Sigmoid colon (tissue), 7 donors: ENCODE results near the gene NRSN2. TPM values are rescaled to one million over a fixed set of nuclear protein-coding genes. Genes with fewer than 3 reads are reported as not detected.
"Not testable (repeated sequence)": the region's sequence is repeated elsewhere in the genome, so short reads cannot be mapped to it uniquely, and the experiment has no call there.

Experiments used
- DNase-seq: peaks from one replicate; pipeline ENCODE4 v3.0.0-alpha.2; 2019
- H3K27ac ChIP-seq, 4 donors: fragments of 200-600 bp; sonication (generic); one replicate each; pipeline ENCODE4 v1.5.1; 2016 to 2019; ENCODE audit warnings: mild to moderate bottlenecking in 1 of 4
- H3K27me3 ChIP-seq, 3 donors: fragments of 200-600 bp; sonication (generic); one replicate each; pipeline ENCODE4 v1.5.1; 2019; ENCODE audit warnings: mild to moderate bottlenecking in 1 of 3
- H3K36me3 ChIP-seq, 4 donors: fragments of 200-600 bp; sonication (generic); one replicate each; pipeline ENCODE4 v1.5.1; 2016 to 2019
- H3K4me1 ChIP-seq, 4 donors: fragments of 200-600 bp; sonication (generic); one replicate each; pipeline ENCODE4 v1.5.1; 2017 to 2019
- H3K4me3 ChIP-seq, 4 donors: fragments of 200-600 bp; sonication (generic); one replicate each; pipeline ENCODE4 v1.5.1; 2017 to 2019; ENCODE audit warnings: mild to moderate bottlenecking in 2 of 4, moderate library complexity in 1 of 4
- H3K9me3 ChIP-seq, 4 donors: fragments of 200-600 bp in 3 of 4; sonication (generic) in 3 of 4; one replicate each; pipeline versions ENCODE4 v1.5.1 to v1.6.1; 2013 to 2019
- CTCF ChIP-seq, 4 experiments: fragments of 450-650 bp in 3 of 4; fragments of 200-600 bp in 1 of 4; IDR thresholded peaks; one replicate each; pipeline ENCODE4 v1.5.1; 2016 to 2019; ENCODE audit warnings: antibody characterized with exemption in 4 of 4, mild to moderate bottlenecking in 3 of 4, moderate library complexity in 2 of 4
- EP300 ChIP-seq, 4 donors: sonication (generic); formaldehyde crosslinking; IDR thresholded peaks; one replicate each; pipeline ENCODE4 v1.6.1; 2017; ENCODE audit warnings: antibody characterized with exemption in 4 of 4
- POLR2A ChIP-seq, 2 donors: fragments of 450-650 bp; IDR thresholded peaks; one replicate each; pipeline ENCODE4 v1.6.1; 2016; ENCODE audit warnings: antibody characterized with exemption in 2 of 2, mild to moderate bottlenecking in 2 of 2, moderate library complexity in 2 of 2
- POLR2AphosphoS5 ChIP-seq, 4 donors: sonication (generic); formaldehyde crosslinking; IDR thresholded peaks; one replicate each; pipeline ENCODE4 v1.6.1; 2017; ENCODE audit warnings: antibody characterized with exemption in 4 of 4
- WGBS, 2 donors: extraction: QIAGEN DNeasy Blood & Tissue Kit; methylation state at CpG; one replicate each; pipeline ENCODE4 v1.1.7; 2013; 5-methylcytosine and 5-hydroxymethylcytosine counted together
- intact Hi-C: fragments of 100-400 bp; cut with DNase I; formaldehyde crosslinking; loops from one replicate; pipeline ENCODE4 v1.15.1; 2023
- polyA plus RNA-seq, 3 donors: library from polyadenylated mRNA; stranded (reverse); fragments of 200-250 nt; gene quantifications; one replicate each; pipeline ENCODE4 v1.2.3, GENCODE V29; 2013
- total RNA-seq, 4 donors: library from RNA; depleted of rRNA; stranded (reverse); fragments of >200 nt; gene quantifications; one replicate each; pipeline ENCODE4 v1.1.0, GENCODE V29; 2016
- donor health status: healthy with polysubstance abuse.
- donor health status: Bipolar disorder and iron deficiency.
- donor health status: healthy.

The NRSN2 gene
- total and polyA plus RNA-seq, 7 donors, result 2.3 to 34.3 (median 23.2) TPM

GRCh38 chr20:383889-384288, 37.0 kb downstream of the NRSN2 start:
- H3K27ac ChIP-seq, result no peak overlapping the region
- no peak for DNase-seq
- TF ChIP-seq POLR2AphosphoS5 (IDR thresholded peaks at IDR 0.05), result no peak
- TF ChIP-seq POLR2A (IDR thresholded peaks at IDR 0.05), result no peak
- TF ChIP-seq EP300 (IDR thresholded peaks at IDR 0.05), result no peak
- H3K4me3 ChIP-seq, result no peak overlapping the region
- H3K4me1 ChIP-seq, result peaks cover 0 to 18% (median 15%) of the 10 kb centered on the region in 4 donors
- H3K27me3 ChIP-seq, result peaks cover 10 to 36% (median 33%) of the 10 kb centered on the region in 3 donors
- H3K9me3 ChIP-seq, result no peaks in the 10 kb centered on the region
- 90 to 91% methylated on average over 5 of the region's 5 CpGs for WGBS, 2 donors
- intact Hi-C loops, result no loop called here
- H3K36me3 ChIP-seq, result peaks cover 0 to 5% (median 0%) of the 10 kb centered on the region in 4 donors

DNA sequence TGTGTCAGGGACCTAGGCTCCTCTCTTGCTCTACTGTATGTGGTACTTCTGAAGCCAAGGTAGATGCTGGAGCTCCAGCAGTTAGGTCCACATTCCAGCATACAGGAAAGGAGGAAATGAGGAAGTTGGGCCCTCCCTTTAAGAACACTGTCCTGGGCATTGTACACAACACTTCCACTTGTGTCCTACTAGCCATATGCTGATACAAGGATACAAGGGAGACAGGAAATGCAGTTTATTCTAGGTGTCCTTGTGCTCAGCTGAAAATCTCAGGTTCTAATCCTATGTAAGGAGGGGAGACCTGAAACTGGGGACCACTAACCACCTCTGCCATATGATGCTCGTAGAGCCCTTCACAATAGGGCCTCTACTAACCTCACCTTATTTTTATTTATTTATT, 37.8 kb downstream of the NRSN2 start:
- DNase-seq, result no peak
- intact Hi-C loops, result no loop called here
- TF ChIP-seq POLR2A (IDR thresholded peaks at IDR 0.05) (no peak), CTCF (IDR thresholded peaks at IDR 0.05) (no peak), POLR2AphosphoS5 (IDR thresholded peaks at IDR 0.05) (no peak), EP300 (IDR thresholded peaks at IDR 0.05) (no peak)

GRCh38 chr20:385448-385847, 38.5 kb downstream of the NRSN2 start:
- intact Hi-C loops, result no loop called here
- H3K4me1 ChIP-seq, result peaks cover 0 to 18% (median 15%) of the 10 kb centered on the region in 4 donors
- TF ChIP-seq POLR2A (IDR thresholded peaks at IDR 0.05), result no peak
- no peak for TF ChIP-seq POLR2AphosphoS5 (IDR thresholded peaks at IDR 0.05)
- TF ChIP-seq CTCF (IDR thresholded peaks at IDR 0.05), result no peak
- TF ChIP-seq EP300 (IDR thresholded peaks at IDR 0.05), result no peak
- peaks cover 0 to 5% (median 0%) of the 10 kb centered on the region in 4 donors for H3K36me3 ChIP-seq
- peaks cover 10 to 26% (median 20%) of the 10 kb centered on the region in 3 donors for H3K27me3 ChIP-seq
- WGBS, 2 donors, result 96 to 97% methylated on average over 5 of the region's 5 CpGs
- no peak overlapping the region for H3K4me3 ChIP-seq
- DNase-seq, result no peak
- H3K9me3 ChIP-seq, result no peaks in the 10 kb centered on the region
- H3K27ac ChIP-seq, result no peak overlapping the region

More for the DNA sequence above, 37.8 kb downstream of the NRSN2 start:
- Histone ChIP-seq H3K4me1 (peaks cover 0 to 18% (median 15%) of the 10 kb centered on the region in 4 donors), H3K4me3 (no peak overlapping the region), H3K36me3 (peaks cover 0 to 5% (median 0%) of the 10 kb centered on the region in 4 donors), H3K9me3 (no peaks in the 10 kb centered on the region), H3K27me3 (peaks cover 10 to 31% (median 25%) of the 10 kb centered on the region in 3 donors), H3K27ac (no peak overlapping the region)
- 98% methylated on average over 1 of the region's 1 CpG for WGBS, 2 donors

DNA sequence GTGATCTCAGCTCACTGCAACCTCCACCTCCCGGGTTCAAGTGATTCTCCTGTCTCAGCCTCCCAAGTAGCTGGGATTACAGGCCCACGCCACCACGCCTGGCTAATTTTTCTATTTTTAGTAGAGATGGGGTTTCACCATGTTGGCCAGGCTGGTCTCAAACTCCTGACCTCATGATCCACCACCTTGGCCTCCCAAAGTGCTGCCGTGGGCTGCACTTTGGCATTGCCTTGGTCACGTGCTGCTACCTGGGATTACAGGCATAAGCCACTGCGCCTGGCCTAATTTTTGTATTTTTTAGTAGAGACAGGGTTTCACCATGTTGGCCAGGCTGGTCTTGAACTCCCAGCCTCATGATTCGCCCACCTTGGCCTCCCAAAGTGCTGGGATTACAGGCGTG, 39.7 kb downstream of the NRSN2 start:
- intact Hi-C loops, H3K4me3 ChIP-seq, H3K4me1 ChIP-seq, H3K27ac ChIP-seq, DNase-seq, H3K9me3 ChIP-seq, H3K36me3 ChIP-seq: not testable (repeated sequence)
- WGBS, 2 donors, result 94 to 98% methylated on average over 8 of the region's 8 CpGs
- H3K27me3 ChIP-seq, result peaks cover under 1 to 15% (median 9%) of the 10 kb centered on the region in 3 donors

DNA sequence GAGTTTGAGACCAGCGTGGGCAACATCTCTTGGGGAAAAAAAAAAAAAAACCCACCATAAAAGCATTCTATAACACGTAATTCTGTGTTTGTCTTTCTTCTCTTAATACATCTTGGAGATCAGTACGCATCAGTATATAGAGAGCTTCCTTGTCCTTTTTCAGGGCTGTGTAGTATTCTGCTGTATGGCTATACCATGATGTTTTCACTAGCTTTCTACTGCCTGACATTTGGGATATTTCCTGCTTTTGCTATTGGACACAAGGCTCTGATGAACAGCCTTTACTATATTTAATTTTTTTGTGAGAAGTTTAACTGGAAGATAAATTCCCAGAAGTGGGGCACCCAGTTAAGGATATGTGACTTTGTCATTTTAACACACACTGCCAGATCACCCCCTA, 40.6 kb downstream of the NRSN2 start:
- no peak overlapping the region for H3K27ac ChIP-seq
- intact Hi-C loops, result no loop called here
- WGBS, 2 donors, result 94 to 96% methylated on average over 3 of the region's 3 CpGs
- DNase-seq, result no peak
- H3K36me3 ChIP-seq, result peaks cover 0 to 5% (median 0%) of the 10 kb centered on the region in 4 donors
- H3K4me3 ChIP-seq, result no peak overlapping the region
- H3K27me3 ChIP-seq, result peaks cover 0 to 6% (median under 1%) of the 10 kb centered on the region in 3 donors
- H3K4me1 ChIP-seq, result no peaks in the 10 kb centered on the region
- TF ChIP-seq POLR2AphosphoS5 (IDR thresholded peaks at IDR 0.05) (no peak), POLR2A (IDR thresholded peaks at IDR 0.05) (no peak), CTCF (IDR thresholded peaks at IDR 0.05) (no peak), EP300 (IDR thresholded peaks at IDR 0.05) (no peak)
- H3K9me3 ChIP-seq, result no peaks in the 10 kb centered on the region
